ENCODE results near the gene MME.
A peak's percentile ranks its signal among the peaks of the same experiment; 100 is the strongest.

Gene MME

DNA sequence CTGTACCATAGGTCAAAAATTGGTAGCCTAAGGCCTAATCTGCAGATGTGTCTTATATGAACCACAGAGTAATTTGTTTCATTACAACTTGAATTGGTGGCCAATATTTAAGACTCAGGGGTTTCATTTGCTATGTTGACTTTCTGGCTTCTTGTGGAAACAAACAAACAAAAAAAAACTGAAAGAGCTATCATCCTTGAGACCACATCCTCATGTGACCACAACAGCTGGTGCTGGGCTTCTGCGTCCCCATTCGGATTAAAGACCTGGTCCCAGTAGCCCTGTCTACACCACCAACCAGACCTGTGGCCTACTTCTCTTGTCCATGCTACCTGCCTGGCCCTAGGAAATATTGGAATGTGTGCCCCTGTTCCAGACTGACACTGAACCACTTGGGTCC, 151.7 kb downstream of the MME start:
- no peak for DNase-seq

DNA sequence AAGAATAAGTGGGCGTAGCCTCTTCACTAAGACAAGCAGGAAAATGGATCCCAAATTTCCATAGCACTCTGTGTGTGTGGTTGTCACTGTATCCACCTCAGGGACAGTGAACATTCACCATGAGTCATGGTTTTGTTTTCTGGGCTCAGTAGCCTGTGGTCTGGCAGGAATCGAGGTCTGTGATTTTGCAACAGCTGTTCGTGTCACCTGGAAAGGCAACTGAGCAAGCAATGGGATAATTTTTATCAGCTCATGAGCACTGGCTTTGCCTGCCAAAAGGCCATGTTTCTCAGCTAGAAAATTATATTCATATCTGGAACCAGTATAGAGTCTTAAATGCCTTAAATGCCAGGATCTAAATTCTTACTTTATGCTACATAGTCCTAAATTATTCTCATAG, 152.5 kb downstream of the MME start:
- no peak for DNase-seq

GRCh38 chr3:155233213-155233612, 153.1 kb downstream of the MME start:
- DNase-seq: peak in 14 of 56 donors; percentile 0 to 42 (median 8)

Measured in nucleus accumbens (tissue), 56 donors.